Hindlimb muscle (tissue), 1 donor: ENCODE data around the gene F2RL2. TPM values are rescaled to one million over a fixed set of nuclear protein-coding genes. Genes with fewer than 3 reads are reported as not detected.

Experiments used
- DNase-seq: peaks from one replicate; pipeline ENCODE4 v3.0.0-alpha.2; 2013
- polyA plus RNA-seq: library from polyadenylated mRNA; unstranded; fragments of 120-200 nt; gene quantifications from one replicate; pipeline ENCODE4 v1.2.1, GENCODE V29; 2013; ENCODE audit not compliant: insufficient read length

F2RL2 gene, protein sequence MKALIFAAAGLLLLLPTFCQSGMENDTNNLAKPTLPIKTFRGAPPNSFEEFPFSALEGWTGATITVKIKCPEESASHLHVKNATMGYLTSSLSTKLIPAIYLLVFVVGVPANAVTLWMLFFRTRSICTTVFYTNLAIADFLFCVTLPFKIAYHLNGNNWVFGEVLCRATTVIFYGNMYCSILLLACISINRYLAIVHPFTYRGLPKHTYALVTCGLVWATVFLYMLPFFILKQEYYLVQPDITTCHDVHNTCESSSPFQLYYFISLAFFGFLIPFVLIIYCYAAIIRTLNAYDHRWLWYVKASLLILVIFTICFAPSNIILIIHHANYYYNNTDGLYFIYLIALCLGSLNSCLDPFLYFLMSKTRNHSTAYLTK
- 0.25 TPM for polyA plus RNA-seq

GRCh38 chr5:76622973-76623596, at the start of gene F2RL2:
Gene F2RL2 (minus strand): TSS chr5:76623403. CDS start chr5:76623230, 173 bp downstream.
- peak; percentile 28 for DNase-seq

DNA sequence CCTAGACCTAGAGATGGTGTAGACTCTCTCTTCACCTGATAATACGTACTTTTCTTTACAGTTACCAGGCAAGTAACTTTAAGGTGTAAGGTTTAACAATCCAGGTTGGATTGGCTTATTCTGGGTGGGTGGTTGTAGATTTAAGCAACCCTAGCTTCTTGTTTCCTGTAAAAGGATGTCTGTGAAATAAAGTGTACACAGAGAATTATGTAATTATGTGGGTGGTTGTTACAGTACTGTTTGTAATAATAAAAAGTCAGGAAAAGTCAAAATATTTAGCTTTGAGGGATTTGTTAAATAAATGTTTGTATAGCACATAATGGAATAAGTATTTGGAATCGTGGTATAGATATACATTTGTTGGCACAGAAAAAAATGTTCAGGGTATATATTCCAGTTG, 49.0 kb upstream of the F2RL2 start:
- no peak for DNase-seq

GRCh38 chr5:76670508-76670907, 47.3 kb upstream of the F2RL2 start:
- no peak for DNase-seq

GRCh38 chr5:76669245-76669644, 46.0 kb upstream of the F2RL2 start:
- no peak for DNase-seq

DNA sequence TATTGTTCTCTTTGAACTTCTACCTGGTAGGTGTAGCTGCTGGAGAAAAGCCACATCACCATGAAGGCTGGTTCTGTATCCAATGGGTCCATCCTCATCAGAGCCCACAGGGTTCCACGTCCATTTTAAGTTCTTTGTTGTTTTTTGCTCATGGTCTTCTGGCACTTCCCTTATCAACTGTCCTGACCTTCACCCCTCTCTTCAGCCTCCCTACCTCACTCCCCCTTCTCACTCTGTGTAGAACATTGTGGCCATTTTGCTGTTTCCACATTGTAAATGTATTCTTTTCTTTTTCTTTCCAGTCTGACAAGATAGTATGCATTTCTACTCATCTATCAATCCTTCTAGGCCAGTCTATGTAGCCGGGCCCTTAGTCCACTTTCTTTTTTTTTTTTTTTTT, 44.3 kb upstream of the F2RL2 start:
- DNase-seq, result no peak

- DNase-seq, result no peak
Measured at GRCh38 chr5:76664079-76664478, 40.9 kb upstream of the F2RL2 start.

DNA sequence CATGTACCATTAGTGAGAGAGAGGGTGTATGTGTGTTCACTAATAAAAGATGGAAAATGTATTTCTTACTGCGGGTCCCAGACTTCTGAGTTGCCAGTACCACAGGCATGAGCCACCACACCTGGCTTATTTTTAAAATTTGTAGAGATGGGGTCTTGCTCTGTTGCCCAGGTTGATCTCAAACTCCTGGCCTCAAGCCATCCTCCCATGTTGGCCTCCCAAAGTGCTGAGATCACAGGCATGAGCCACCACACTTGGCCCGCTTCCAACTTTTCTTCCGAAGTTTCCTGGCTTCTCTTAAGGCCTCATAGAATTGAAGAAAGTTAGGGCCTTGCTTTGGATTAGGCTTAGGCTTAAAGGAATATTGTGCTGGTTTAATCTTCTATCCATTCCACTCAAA, 40.4 kb upstream of the F2RL2 start:
- no peak for DNase-seq

- no peak for DNase-seq
Measured at GRCh38 chr5:76662521-76662920, 39.3 kb upstream of the F2RL2 start.

GRCh38 chr5:76660360-76660759, 37.2 kb upstream of the F2RL2 start:
- no peak for DNase-seq

DNA sequence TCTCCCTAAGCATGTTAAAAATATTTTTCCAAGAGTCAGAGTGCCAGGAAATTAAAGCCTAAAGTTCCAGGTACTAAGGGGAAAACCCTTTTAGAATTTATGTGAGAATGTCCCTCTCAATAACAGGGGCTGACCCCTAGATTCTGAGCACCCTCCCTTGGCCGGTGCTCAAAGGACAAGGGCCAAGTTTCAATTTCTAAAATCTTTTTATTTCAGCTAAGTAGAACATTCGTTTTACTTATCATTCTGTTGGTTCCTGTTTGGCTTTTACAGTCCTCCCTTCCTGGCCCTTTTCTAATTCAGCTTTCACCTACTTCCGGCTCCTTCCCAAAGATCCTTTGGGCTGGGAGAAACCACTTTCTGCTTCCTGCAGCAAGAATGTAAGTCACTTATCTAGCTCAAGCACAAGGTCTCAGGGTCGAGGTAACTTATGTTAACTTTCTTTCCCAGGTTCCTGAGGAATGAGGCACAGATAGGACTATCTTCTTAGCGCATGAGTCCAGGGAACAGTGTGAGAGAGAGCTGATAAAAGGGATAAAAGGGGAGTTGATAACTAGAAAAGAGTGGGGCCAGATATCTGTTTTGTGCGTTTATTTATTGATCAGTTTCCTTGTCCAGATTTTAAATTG, 34.6 kb upstream of the F2RL2 start:
- DNase-seq, result no peak

DNA sequence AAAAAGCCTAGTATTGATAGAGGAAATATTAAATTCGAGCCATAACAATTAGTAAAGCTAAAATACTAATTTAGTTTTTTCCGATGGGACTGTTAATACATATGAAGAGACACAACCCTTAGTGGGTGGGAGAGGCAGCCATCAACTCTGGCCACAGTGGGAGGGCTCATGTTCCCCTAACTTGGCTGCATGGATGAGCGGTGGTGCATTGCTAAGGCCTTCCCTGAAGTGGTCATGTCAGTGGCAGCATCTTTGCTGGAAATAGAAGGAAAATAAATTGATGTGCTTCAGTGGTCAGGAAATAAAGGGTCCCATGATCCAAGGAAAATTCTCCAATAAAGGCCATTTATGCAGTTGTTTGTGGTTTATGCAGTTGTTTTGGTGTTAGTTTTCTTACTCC, 33.9 kb upstream of the F2RL2 start:
- DNase-seq, result no peak

- DNase-seq, result no peak
Measured at GRCh38 chr5:76652809-76653414, 29.7 kb upstream of the F2RL2 start.

- no peak for DNase-seq
Measured at GRCh38 chr5:76649140-76649539, 25.9 kb upstream of the F2RL2 start.

- DNase-seq, result no peak
Measured at GRCh38 chr5:76643371-76643770, 20.2 kb upstream of the F2RL2 start.

GRCh38 chr5:76642390-76643040, 19.3 kb upstream of the F2RL2 start:
- no peak for DNase-seq

- DNase-seq, result peak; percentile 53
Measured at GRCh38 chr5:76641514-76642120, 18.4 kb upstream of the F2RL2 start.

DNA sequence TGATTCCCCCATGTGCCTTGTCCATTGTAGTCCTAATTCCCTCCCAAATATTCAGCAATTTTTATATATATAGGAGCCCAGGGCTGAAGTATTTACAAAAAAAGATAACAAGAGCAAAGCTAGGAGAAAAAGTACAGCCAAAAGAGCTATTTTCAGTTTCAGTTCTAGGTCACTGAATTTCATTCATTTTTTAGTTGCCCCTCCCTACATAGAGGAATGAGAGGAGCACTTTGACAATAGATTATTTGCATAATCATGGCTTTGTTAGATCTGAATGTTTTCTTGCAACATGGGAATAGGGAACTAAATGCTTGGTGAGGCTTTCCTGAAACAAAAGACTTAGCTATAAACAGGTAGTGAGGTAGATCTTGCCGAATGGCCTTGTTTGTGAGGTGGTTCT, 15.3 kb upstream of the F2RL2 start:
- no peak for DNase-seq

- no peak for DNase-seq
Measured at GRCh38 chr5:76637490-76637889, 14.3 kb upstream of the F2RL2 start.

DNA sequence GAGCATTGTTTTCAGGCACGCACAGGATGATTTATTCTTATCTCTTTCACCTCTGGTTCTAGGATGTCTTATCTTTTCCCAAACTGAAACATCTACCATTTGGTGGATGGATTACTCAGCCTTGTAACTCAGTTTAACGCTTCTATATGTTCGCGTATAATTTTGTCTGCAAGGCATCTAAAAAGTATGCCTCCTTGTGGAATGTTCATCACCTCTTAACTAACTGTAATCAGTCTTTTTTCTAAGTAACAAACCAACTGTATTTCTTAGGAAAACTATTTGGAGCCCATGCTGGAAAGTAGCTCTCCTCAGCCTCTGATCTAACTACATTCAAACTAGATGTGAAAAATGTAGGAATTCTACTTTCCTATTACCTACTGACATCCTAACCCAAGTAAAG, 11.5 kb upstream of the F2RL2 start:
- no peak for DNase-seq

GRCh38 chr5:76626738-76627137, 3.5 kb upstream of the F2RL2 start:
- no peak for DNase-seq

DNA sequence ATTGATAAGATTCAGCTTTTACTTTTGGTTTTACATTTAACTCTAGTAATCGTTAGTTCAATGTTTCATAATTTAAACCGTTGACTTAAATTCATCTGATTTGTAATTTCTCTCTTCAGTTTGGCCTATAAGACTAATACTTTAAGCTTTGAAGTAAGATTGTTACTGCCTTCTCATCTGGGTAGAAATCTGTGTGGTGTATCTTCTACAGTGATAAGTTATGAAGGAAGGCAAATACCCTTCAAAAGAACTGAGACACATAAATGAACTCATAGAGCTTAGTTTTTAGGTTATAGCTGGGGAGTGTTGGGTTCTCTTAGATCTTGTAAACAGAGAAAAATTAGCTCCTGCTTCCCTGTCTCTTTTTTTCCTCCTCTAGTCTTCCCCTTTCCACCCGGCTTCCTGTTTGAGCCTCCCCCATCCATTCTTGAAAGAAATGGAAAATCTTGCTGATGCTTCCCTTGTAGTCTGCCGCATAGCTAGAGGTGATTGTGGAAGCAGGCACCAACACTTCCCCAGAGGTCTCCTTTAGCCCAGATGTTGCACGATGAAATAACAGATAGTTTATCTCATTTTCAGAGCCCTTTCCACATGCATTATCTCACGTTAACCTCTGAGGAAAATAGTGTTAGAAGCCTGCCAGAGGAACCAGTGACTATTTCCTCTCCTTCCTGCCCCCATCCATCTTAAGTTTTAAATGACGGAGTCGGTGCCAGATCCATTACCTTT, 2.0 kb upstream of the F2RL2 start:
- no peak for DNase-seq

GRCh38 chr5:76622076-76622475, 1.1 kb downstream of the F2RL2 start:
- DNase-seq, result no peak
